HL-60 (cell line): Measurements from ENCODE around the gene PARD3.

ENCODE experiments used
- DNase-seq, 2 experiments: peaks; one replicate each; pipeline ENCODE4 v3.0.0-alpha.2; 2010 to 2020; ENCODE audit warnings: low read depth in 1 of 2, low spot score in 1 of 2
- H3K27ac ChIP-seq: fragments of 250-450 bp; sonication (Bioruptor Pico); replicated peaks from 2 replicates; pipeline ENCODE4 v1.5.1; 2020; ENCODE audit warnings: mild to moderate bottlenecking, moderate library complexity
- H3K27me3 ChIP-seq: fragments of 250-450 bp; sonication (Bioruptor Pico); 2 replicates; pipeline ENCODE4 v1.5.1; 2021; ENCODE audit warnings: mild to moderate bottlenecking, moderate library complexity; ENCODE audit not compliant: insufficient read depth, poor library complexity, severe bottlenecking
- H3K4me3 ChIP-seq: replicated peaks from 2 replicates; pipeline ENCODE4 v1.5.1; 2011; ENCODE audit warnings: mild to moderate bottlenecking, control low read depth, low read length; ENCODE audit not compliant: insufficient read depth
- CTCF ChIP-seq: IDR thresholded peaks from one replicate; pipeline ENCODE4 v1.5.1; 2011; ENCODE audit warnings: low read length, control low read depth, inconsistent platforms; ENCODE audit not compliant: insufficient read depth
- GABPA ChIP-seq: IDR thresholded peaks from 2 replicates; pipeline ENCODE4 v1.6.1; 2012; ENCODE audit warnings: low read depth
- POLR2AphosphoS5 ChIP-seq: IDR thresholded peaks from 2 replicates; pipeline ENCODE4 v1.6.1; 2012; ENCODE audit warnings: low read depth
- REST ChIP-seq: IDR thresholded peaks from 2 replicates; pipeline ENCODE4 v1.6.1; 2012; ENCODE audit warnings: low read depth; ENCODE audit not compliant: insufficient replicate concordance
- SPI1 ChIP-seq: IDR thresholded peaks from 2 replicates; pipeline ENCODE4 v1.6.1; 2012; ENCODE audit warnings: low read depth, mild to moderate bottlenecking, borderline replicate concordance

Gene PARD3

GRCh38 chr10:34520510-34520909 lies 294.6 kb downstream of the PARD3 start:
- TF ChIP-seq CTCF (no peak), REST (no peak), POLR2AphosphoS5 (no peak), SPI1 (no peak), GABPA (no peak)
- H3K27me3 ChIP-seq: no peaks in the 10 kb centered on the region
- no peak overlapping the region for H3K27ac ChIP-seq
- no peak for DNase-seq
- no peak overlapping the region for H3K4me3 ChIP-seq

- Histone ChIP-seq H3K4me3 (no peak overlapping the region), H3K27ac (no peak overlapping the region), H3K27me3 (no peaks in the 10 kb centered on the region)
- DNase-seq: no peak
- TF ChIP-seq SPI1: no peak
- TF ChIP-seq REST: no peak
- TF ChIP-seq POLR2AphosphoS5: no peak
- no peak for TF ChIP-seq GABPA
- no peak for TF ChIP-seq CTCF
Observed at GRCh38 chr10:34520084-34520483, 295.0 kb downstream of the PARD3 start.

- TF ChIP-seq CTCF (no peak), REST (no peak), POLR2AphosphoS5 (no peak), GABPA (no peak), SPI1 (no peak)
- H3K27ac ChIP-seq: no peak overlapping the region
- H3K4me3 ChIP-seq: no peak overlapping the region
- no peak for DNase-seq
- H3K27me3 ChIP-seq: no peaks in the 10 kb centered on the region
Observed at GRCh38 chr10:34514290-34514689, 300.8 kb downstream of the PARD3 start.
